Left lung (tissue), 10 donors: ENCODE data around the gene TAF8. TPM values are rescaled to one million over a fixed set of nuclear protein-coding genes. Genes with fewer than 3 reads are reported as not detected.

Source experiments
- ATAC-seq: fragments of 200-7000 bp; cut with Tn5 transposase; one replicate; pipeline ENCODE4 v1.9.1; 2020; ENCODE audit warnings: moderate library complexity
- DNase-seq, 4 donors: peaks; one replicate each; pipeline ENCODE4 v3.0.0-alpha.2; 2013 to 2020
- H3K27ac ChIP-seq, 2 donors: fragments of 200-600 bp; sonication (generic) in 1 of 2; one replicate each; pipeline versions ENCODE4 v1.5.0 to v1.8.0; 2020 to 2021
- H3K27me3 ChIP-seq, 2 donors: fragments of 200-600 bp; sonication (generic) in 1 of 2; one replicate each; pipeline versions ENCODE4 v1.5.0 to v1.8.0; 2020 to 2021
- H3K36me3 ChIP-seq, 2 donors: fragments of 200-600 bp; sonication (generic) in 1 of 2; one replicate each; pipeline versions ENCODE4 v1.5.0 to v1.8.0; 2020 to 2021
- H3K4me1 ChIP-seq, 2 donors: fragments of 200-600 bp; one replicate each; pipeline ENCODE4 v1.8.0; 2021
- H3K4me3 ChIP-seq, 2 donors: fragments of 200-600 bp; sonication (generic) in 1 of 2; one replicate each; pipeline versions ENCODE4 v1.5.0 to v1.8.0; 2020 to 2021; ENCODE audit warnings: mild to moderate bottlenecking in 1 of 2
- H3K9me3 ChIP-seq, 2 donors: fragments of 200-600 bp; sonication (generic) in 1 of 2; one replicate each; pipeline versions ENCODE4 v1.5.0 to v1.8.0; 2020 to 2021
- CTCF ChIP-seq, 2 donors: fragments of 200-600 bp; sonication (generic) in 1 of 2; IDR thresholded peaks; one replicate each; pipeline versions ENCODE4 v1.5.0 to v1.8.0; 2021; ENCODE audit warnings: antibody characterized with exemption in 2 of 2
- intact Hi-C, 2 donors: fragments of 100-400 bp; cut with DNase I; formaldehyde crosslinking; loops; one replicate each; pipeline versions ENCODE4 v1.11.2 to v1.14.2; 2022
- polyA plus RNA-seq, 6 donors: library from polyadenylated mRNA; unstranded; fragments of 120-200 nt; gene quantifications; one replicate each; pipeline ENCODE4 v1.2.1, GENCODE V29; 2013; ENCODE audit not compliant: insufficient read length in 6 of 6
- total RNA-seq, 2 donors: library from RNA; stranded (reverse); fragmentation: NEBNext Ultra II Directional; extraction: Animal tissue kit (Norgen Biotek cat#: 25700); gene quantifications; one replicate each; pipeline ENCODE4 v1.2.1, GENCODE V29; 2021
- donor health status: DM: no; HTN: yes; CAD: no.
- donor health status: DM: no; HTN: no; CAD: no.

TAF8 gene
- total and polyA plus RNA-seq, 8 donors, result 26.4 to 32.0 (median 27.9) TPM

GRCh38 chr6:42038163-42038562 is 12.2 kb upstream of the TAF8 start:
- DNase-seq (no peak), ATAC-seq (no peak)
- Histone ChIP-seq H3K4me1 (peaks cover 13 to 69% of the 10 kb centered on the region in 2 donors), H3K27me3 (no peaks in the 10 kb centered on the region), H3K27ac (no peak overlapping the region), H3K9me3 (no peaks in the 10 kb centered on the region), H3K4me3 (no peak overlapping the region), H3K36me3 (no peaks in the 10 kb centered on the region)
- intact Hi-C loops, result no loop called here
- no peak for TF ChIP-seq CTCF (IDR thresholded peaks at IDR 0.05)

- ATAC-seq (no peak), DNase-seq (no peak)
- Histone ChIP-seq H3K36me3 (no peaks in the 10 kb centered on the region), H3K4me1 (peaks cover 17 to 73% of the 10 kb centered on the region in 2 donors), H3K4me3 (no peak overlapping the region), H3K27me3 (no peaks in the 10 kb centered on the region), H3K9me3 (no peaks in the 10 kb centered on the region), H3K27ac (no peak overlapping the region)
- intact Hi-C loops, result no loop called here
- TF ChIP-seq CTCF (IDR thresholded peaks at IDR 0.05), result no peak
Measured at GRCh38 chr6:42038811-42039408, 11.4 kb upstream of the TAF8 start.

- peak overlapping the region in 1 of 2 donors; percentile 60 for H3K27ac ChIP-seq
- H3K4me1 ChIP-seq, result peaks cover 35 to 85% of the 10 kb centered on the region in 2 donors
- no peaks in the 10 kb centered on the region for H3K36me3 ChIP-seq
- H3K9me3 ChIP-seq, result no peaks in the 10 kb centered on the region
- no peak for ATAC-seq
- intact Hi-C loops, result loop anchor here in 1 of 2 donors (5.0 kb wide), 1 partner anchor 104 kb away; no protein-coding TSS in a partner anchor
- no peak for TF ChIP-seq CTCF (IDR thresholded peaks at IDR 0.05)
- no peaks in the 10 kb centered on the region for H3K27me3 ChIP-seq
- H3K4me3 ChIP-seq, result no peak overlapping the region
- no peak for DNase-seq
Measured at GRCh38 chr6:42040856-42041480, 9.4 kb upstream of the TAF8 start.

- Histone ChIP-seq H3K9me3 (no peaks in the 10 kb centered on the region), H3K27me3 (no peaks in the 10 kb centered on the region), H3K4me3 (no peak overlapping the region), H3K4me1 (peaks cover 41 to 90% of the 10 kb centered on the region in 2 donors), H3K27ac (peak overlapping the region; percentile 26 to 60), H3K36me3 (no peaks in the 10 kb centered on the region)
- TF ChIP-seq CTCF (IDR thresholded peaks at IDR 0.05), result no peak
- intact Hi-C loops, result loop anchor here in 1 of 2 donors (5.0 kb wide), 1 partner anchor 104 kb away; no protein-coding TSS in a partner anchor
- DNase-seq, result no peak
- ATAC-seq, result no peak
Measured at GRCh38 chr6:42041481-42042053, 8.8 kb upstream of the TAF8 start.

- Histone ChIP-seq H3K4me1 (peaks cover 46 to 90% of the 10 kb centered on the region in 2 donors), H3K27ac (peak overlapping the region; percentile 26 to 60), H3K27me3 (no peaks in the 10 kb centered on the region), H3K4me3 (no peak overlapping the region), H3K9me3 (no peaks in the 10 kb centered on the region), H3K36me3 (no peaks in the 10 kb centered on the region)
- ATAC-seq (no peak), DNase-seq (no peak)
- TF ChIP-seq CTCF (IDR thresholded peaks at IDR 0.05), result no peak
- intact Hi-C loops, result loop anchor here in 1 of 2 donors (5.0 kb wide), 1 partner anchor 105 kb away; no protein-coding TSS in a partner anchor
Measured at GRCh38 chr6:42042108-42042507, 8.2 kb upstream of the TAF8 start.
